Stimulated activated CD4-positive, alpha-beta T cell treated with anti-CD3 and anti-CD28 coated beads, Interleukin-4, amount 100 ng/mL, for 48 hours (primary cell): ENCODE measurements around the gene BTN1A1.
"Not testable (repeated sequence)": the region's sequence is repeated elsewhere in the genome, so short reads cannot be mapped to it uniquely, and the experiment has no call there.

ENCODE experiments used
- DNase-seq, 2 donors: peaks; one replicate each; pipeline ENCODE4 v3.0.0-alpha.2; 2020; ENCODE audit warnings: low read depth in 2 of 2

BTN1A1 gene

DNA sequence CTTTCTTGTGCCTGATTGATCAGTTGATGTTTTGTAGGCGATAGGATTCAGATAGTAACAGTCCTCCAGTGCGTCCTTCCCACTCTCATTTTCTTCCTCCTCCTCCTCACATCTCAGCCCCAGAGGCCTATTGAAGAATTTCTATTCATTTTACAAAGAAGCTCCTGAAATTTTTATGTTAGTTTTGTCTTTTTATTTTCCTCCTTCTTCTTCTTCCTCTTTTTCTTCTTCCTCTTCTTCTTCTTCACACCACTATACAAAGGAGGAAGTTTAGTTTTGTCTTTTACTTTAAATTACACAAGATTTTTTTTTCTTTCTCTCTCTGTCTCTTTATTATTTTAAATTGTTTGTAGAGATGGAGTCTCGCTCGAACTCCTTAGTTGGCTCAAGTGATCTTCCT, 23.2 kb upstream of the BTN1A1 start:
- no peak for DNase-seq

DNA sequence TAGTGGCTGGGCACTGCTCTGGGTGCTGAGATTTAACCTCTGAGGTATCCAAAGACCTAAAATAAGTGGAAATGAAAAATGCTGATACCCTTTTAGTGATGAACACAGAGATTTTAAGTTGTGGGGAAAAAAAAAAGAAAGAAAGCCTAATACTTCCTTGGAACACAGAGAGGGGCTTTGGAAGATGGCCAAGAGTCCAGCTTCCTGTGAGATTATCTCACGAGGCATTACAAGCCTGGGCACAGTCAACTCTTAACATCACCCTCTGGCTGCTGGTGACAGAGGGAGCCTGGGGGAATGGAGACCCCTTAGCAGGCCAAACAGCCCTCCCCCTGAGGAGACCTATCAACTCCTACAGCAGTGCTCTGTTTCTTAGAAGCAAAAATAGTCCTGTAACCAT, 22.7 kb upstream of the BTN1A1 start:
- DNase-seq = no peak

DNA sequence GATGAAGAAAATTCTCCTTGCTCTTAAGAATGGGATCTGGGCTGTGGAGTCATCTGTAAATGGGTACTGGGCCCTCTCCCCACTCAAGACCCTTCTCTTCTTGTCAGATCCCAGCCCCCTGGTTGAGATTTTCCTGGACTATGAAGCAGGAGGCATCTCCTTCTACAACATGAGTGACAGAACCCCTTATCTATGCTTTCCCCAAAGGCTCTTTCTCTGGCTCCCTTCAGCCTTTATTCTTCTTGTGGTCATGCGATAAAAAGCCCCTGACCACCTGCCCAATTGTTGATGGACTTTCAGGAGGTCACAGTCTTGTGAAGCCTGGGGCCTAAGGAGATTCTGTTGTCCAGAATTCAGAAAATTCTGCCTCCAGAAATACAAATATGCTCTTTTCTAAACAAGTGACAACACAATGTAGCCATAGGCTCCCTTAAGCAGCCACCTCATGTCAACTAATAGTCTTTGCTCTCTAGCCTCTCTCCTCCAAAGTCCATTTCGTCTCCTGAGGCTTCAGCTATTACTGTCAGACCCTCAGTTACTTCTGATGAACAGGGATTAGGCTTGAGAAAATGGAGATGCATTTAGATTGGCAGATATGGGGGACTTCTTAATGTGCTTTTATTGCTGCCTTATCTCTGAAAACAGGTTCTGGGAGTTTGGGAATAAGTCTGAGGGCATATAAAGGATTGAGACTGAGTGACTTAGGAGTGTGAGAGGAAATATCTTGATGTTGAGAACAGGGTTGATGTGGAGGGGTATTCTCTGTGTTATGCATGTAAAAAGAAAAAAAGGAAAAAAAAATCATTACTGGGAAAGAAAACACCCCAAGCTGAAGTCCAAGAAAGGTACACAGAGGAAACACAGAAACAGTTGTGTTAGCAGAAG, 21.8 kb upstream of the BTN1A1 start:
- DNase-seq = no peak

DNA sequence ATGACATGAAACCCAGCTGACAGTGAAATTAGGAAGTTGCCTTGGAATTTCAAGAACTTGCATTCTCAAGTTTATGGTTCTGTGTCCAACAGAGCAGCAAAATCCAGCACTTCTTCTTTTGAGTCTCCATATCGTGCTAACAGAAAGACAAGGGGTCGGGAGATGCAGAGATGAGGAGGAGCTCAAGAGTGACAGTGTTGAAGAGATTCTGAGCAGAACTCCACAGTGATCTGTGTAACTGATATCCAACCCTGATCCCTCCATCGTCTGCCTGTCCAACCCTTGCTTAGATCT, 21.2 kb upstream of the BTN1A1 start:
- DNase-seq = no peak

DNA sequence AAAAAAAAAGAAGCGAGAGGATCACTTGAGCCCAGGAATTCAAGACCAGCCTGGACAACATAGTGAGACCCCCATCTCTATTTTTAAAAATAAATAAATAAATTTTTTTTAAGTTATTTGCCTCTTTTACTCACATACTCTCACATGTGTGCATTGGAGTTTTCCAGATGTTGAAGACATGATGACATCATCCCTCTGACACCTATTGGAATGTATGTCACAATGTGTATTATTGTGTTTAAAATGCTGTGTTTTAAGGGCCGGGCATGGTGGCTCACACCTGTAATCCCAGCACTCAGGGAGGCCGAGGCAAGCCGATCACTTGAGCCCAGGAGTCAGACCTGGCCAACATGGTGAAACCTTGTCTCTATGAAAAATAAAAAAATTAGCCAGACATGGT, 17.8 kb upstream of the BTN1A1 start:
- no peak for DNase-seq

DNA sequence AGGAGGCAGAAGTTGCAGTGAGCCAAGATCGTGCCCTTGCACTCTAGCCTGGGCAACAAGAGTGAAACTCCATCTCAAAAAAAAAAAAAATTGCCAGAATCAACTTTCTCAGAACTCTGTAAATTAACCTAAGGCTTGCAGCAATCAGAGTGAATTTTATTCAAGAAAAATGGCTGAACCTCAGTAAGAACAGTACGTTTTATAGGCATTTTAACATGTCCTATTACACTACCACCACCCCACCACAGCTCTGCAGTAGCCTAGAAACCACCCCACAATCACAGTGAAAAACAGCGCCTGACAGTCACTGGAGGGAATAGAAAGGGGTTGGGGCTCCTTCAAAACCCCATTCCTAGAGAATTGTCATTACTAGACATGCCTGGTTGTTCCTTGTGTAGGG, 16.4 kb upstream of the BTN1A1 start:
- no peak for DNase-seq

DNA sequence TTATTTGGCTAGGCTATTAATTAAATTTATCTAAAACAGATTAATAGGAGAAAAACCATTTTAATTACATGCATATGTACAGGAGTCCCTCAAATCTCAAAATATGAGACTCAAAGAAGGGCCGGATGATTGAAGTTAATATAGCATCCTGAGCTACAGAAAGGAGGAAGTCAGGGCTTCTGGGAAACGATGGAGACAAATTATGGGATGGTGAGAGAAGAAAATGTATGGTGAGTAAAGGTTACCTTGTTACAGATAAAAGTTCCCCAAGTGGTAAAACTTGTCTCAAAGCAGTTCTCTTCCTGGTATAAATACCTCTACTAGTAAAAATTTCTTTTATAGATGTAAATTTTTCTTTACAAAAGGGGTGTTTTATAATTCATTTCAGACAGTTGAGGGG, 15.9 kb upstream of the BTN1A1 start:
- no peak for DNase-seq

DNA sequence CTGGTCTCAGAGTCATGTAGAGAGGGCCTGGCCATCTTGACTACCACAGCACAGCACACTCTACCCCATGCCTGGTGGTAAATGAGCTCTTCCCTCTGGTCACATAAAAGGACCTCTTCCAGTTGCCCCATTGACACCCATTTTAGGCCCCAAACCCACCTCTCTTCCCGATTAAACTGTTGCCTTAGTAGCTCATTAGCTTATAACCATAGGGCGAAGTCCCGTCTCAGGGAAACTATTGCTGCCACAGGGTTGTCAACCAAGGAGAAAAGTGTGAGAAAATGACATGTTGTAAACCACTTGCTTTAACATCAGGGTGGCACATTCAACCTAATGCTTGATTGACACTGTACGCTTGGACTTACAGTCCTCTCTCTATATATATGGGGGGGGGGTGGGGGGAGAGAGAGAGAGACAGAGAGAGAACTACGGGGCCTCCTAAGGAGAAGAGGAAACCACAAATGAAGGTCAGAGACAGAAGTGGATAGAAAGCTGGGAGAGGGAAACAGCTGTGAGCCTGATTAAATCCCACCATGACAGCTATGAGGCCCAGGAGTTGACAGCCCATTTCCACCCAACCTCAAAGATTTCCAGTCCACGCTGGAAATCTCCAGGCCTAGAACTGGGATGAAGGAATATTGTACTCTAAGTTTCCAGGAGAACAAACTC, 14.9 kb upstream of the BTN1A1 start:
- DNase-seq = no peak

DNA sequence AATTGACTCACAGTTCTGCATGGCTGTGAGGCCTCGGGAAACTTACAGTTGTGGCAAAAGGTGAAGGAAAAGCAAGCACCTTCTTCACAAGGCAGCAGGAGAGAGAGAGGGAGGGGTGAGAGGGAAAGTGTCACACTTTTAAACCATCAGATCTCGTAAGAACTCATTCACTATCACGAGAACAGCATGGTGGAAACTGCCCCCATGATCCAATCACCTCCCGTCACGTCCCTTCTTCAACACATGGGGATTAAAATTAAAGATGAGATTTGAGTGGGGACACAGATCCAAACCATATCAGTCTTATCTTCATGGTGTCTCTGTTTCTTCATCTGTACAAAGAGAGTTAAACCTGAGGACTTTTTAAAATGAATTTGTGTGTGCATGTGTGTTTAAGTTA, 13.7 kb upstream of the BTN1A1 start:
- no peak for DNase-seq

DNA sequence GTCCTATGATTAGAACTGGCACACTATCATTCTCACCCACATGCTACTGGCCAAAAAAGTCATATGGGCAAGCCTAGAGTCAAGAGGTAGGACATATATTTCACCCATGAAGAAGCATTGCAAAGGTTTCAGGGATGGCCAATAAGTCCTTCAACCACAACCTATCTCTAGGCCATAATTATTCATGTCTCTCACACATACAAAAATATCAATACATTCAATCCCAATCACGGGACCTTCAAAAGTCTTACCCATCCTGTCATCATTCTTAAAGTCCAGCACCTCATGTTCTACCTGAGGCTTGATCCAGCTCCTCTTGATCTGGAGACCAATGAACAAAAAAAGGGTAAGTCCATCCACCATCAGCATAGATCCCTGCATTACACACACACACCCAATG, 12.6 kb upstream of the BTN1A1 start:
- DNase-seq = no peak

DNA sequence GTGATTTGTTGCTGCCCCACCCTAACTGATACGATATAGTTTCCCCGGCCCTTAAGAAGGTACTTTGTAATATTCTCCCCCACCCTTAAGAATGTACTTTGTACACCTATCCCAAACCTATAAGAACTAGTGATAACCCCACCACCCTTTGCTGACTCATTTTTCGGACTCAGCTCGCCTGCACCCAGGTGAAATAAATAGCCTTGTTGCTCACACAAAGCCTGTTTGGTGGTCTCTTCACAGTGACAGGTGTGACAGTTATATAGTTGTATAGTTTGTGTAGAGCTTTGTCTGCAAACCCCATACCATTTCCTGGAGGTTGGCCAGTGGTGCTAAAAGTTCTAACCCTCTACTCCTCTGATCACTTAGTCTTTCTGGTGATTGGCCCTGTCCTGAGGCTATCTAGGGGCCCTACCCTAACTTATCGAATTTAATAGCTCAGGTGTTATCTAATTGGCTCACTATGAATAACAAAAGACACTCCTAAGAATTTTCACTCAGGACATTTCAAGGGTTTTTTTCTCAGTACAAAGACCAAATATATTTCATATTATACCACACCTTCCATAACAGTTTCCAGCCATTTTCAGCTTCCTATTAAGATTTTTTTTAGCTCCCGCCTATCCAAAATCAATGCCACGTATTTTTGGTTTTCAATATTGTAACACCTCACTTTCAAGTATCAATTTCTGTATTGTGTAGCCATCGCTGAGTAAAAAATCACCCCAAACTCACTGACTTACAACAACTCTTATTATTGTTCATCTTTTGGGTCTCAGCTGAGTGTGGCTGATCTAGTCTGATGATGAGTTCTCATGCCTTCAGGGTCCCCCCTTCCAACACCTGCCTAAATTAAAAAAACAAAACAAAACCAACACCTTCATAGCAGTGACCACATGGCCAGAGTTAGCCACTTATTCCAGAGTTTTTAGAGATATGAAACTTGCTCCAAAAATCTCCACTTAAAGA, 9.8 kb upstream of the BTN1A1 start:
- no peak for DNase-seq

DNA sequence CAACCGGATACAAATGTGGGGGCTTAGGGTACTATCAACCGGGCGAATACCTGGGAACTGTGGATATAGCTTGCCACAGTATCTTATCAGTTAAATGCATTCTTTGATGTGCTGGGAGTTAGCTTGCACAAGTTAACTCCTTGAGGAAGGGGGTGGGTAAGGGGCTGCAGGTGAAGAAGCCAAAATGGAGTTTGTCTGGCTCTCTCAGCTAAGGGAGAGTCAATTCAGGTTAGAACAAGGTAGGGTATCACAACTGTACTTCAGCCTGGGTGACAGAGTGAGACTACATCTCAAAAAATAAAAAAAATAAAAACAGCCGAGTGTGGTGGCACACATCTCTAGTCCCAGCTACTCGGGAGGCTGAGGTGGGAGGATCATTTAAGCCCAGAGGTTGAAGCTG, 8.5 kb upstream of the BTN1A1 start:
- no peak for DNase-seq

DNA sequence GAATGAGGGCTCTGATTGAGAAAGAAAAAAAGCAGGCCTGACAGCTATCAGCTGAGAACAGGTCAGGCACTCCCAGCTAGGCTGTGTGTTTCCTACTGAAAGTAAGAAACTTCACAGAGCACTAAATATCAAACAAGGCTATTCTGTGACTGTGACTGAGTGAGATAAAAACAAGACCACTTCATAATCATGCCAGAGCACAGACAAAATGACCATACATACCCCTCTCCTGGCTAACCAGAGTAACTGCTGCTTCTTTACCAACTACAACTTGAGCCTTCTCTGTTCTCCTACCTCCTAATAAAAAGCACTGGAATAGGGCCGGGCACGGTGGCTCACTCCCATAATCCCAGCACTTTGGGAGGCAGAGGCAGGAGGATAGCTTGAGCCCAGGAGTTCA, 6.8 kb upstream of the BTN1A1 start:
- no peak for DNase-seq

DNA sequence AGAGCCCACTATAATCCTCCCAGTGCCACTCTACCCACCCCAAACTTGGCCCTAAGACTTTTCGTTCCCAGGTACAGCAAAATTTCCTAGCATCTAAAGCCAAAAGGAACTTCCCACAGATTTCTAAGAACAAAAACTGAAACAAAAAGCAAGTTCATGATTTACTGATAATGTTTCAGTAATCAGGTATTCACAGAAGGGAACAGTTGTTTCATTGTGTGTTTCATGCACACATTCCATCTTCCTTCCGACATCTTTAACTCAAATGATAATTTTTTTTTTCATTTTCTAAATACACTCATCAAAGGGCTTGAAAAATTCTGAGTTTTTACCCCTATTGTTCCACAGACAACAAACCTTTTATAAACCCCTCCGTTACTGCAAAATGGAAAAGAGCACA, 6.0 kb upstream of the BTN1A1 start:
- no peak for DNase-seq

DNA sequence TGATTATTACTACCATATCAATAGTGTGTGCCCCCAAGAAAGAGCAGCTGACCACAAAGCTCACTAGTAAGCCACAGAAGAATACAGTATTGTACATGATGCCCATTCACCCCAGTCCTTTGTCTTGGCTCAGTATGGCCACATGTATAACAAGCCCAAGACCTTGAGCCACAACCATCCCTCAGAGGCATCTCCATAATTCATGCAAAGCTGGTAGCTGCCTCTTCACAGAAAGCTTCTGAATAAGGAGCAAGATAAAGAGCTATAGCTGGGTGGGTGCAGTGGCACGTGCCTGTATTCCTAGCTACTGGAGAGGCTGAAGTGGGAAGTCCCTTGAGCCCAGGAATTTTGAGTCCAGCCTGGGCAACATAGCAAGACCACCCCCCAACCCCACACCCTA, 4.8 kb upstream of the BTN1A1 start:
- no peak for DNase-seq

DNA sequence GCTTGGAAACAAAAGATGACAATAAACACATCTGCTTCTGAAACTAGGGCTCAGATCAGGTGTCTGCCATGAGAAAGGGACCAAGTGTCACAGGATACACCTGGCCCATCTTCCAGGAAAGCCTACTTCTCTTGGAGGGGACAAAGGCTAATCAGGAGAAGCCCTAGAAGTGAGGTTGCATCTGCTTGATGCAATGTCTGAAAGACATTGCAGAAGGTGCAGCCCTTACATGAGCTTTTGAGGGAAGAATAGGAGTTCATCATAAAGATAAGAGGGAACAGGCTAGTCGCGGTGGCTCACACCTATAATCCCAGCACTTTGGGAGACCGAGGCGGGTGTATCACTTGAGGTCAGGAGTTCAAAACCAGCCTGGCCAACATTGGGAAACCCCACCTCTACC, 2.5 kb upstream of the BTN1A1 start:
- DNase-seq = no peak

DNA sequence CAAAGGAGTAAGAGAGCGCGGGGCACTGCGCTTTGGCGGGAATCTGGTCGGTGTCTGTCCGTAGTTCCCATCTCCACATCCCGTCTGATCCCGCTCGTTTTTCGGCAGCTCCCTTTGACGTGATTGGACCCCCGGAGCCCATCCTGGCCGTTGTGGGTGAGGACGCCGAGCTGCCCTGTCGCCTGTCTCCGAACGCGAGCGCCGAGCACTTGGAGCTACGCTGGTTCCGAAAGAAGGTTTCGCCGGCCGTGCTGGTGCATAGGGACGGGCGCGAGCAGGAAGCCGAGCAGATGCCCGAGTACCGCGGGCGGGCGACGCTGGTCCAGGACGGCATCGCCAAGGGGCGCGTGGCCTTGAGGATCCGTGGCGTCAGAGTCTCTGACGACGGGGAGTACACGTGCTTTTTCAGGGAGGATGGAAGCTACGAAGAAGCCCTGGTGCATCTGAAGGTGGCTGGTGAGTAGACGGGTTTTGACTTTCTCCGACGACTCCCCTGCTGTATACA, 1.4 kb downstream of the BTN1A1 start:
- DNase-seq = peak; percentile 16 to 17

DNA sequence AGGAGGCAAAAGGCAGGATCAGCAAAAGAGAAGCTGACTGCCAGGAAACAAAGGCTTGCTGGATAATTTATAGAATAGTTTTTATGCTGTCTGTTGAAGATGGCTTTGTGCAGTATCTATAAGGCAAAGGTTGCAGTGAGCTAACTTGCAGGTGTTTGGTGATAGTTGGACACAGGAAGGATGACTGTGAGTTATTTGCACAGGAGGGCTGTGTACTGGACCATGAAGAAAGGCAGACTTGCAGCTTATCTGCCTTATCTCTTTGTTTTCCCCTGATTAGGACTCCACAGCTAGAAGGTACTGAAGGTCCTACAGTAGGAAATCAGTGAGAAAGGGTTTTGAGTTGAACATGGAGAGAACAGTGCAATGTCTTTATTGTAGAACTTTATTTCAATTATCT, 2.1 kb downstream of the BTN1A1 start:
- no peak for DNase-seq

DNA sequence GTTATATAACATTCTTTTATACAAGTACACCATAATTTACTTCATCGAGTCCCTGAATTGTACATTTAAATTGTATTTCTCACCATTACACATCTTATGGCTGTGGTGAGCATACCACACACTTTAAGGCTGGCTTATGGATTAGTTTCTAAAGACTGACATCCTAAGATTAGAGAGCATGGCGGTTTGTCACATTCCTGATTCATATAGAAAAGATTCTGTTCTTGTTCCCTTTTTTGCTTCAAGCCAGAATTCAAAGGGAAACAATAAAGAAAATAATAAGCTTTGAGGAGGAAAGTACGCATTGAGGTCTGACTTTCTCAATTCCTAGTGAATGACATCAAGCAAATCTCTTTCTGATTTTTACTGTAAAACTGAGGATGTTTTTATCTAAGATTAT, 2.5 kb downstream of the BTN1A1 start:
- DNase-seq = no peak

DNA sequence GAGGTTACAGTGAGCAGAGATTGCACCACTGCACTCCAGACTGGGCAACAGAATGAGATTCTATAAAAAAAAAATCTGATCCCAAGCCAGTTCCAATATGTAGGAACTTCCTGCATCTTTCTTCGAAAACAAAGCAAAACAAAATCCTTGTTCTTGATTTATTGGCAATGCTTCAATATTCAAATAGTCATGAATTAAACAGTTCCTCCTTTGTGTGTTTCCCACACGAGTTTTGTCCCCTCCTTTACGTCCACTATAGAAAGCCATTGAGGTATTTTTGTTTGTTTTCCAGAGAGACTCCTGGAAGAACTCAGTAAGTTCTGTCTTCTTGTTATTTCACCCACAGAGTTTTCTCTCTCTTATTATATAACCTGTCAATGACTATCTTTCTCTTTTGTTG, 7.6 kb downstream of the BTN1A1 start:
- DNase-seq = no peak

DNA sequence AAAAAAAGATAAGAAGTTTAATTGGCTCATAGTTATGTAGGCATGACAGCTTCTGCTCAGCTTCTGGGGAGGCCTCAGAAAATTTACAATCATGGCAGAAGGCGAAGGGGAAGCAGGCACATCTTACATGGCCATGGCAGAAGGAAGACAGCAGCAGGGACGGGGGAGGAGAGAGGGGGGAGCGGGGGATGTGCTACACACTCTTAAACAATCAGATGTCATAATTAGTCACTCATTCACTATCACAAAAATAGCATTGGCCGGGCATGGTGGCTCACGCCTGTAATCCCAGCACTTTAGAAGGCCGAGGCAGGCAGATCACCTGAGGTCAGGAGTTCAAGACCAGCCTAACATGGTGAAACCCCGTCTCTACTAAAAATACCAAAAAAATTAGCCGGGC, 10.9 kb downstream of the BTN1A1 start:
- DNase-seq = not testable (repeated sequence)

DNA sequence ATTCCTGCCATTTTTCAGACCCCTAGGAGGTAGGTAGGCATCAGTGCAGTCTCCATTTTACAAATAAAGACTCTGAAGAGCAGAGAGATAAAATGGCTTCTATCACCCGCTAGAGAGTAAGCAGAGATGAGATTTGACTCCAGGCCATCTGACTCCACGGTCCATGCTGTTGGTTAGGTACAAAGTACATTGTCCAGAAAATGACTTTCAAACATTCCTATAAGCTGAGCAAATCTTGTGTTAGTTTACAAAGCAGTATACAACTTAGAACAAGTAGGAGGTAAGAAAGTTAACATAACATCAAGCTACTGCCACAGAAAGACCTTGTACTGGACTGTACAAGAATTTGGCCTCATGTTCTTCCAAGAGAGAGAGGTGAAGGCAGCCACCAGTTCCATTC, 14.9 kb downstream of the BTN1A1 start:
- no peak for DNase-seq
